ENCODE measurements around the gene IFFO2. TPM values are rescaled to one million over a fixed set of nuclear protein-coding genes. Genes with fewer than 3 reads are reported as not detected.
A peak's percentile ranks its signal among the peaks of the same experiment; 100 is the strongest.

Gene IFFO2
- total and polyA plus RNA-seq, 2 of the 8 experiments (the other 6 are each of a cell fraction or from before 2014, with no cell fraction given): 6.6 to 10.4 TPM

- Histone ChIP-seq H3K23ac (ENCODE audit: insufficient read length) (no peak overlapping the region), H3K79me2 (ENCODE audit: control insufficient read depth in 1 of 2, insufficient read depth in 2 of 2, low read length in 2 of 2) (no peaks in the 10 kb centered on the region), H3K36me3 (ENCODE audit: control insufficient read depth in 2 of 4, insufficient read depth in 4 of 4, low read length in 3 of 4) (peaks cover 0 to 11% (median 2%) of the 10 kb centered on the region in 4 experiments; a peak in 4 of 8 replicates), H3K9me3 (ENCODE audit: insufficient read depth in 2 of 2, low read depth in 1 of 2, low read length in 1 of 2) (no peaks in the 10 kb centered on the region), H4K8ac (ENCODE audit: extremely low read depth, insufficient read depth, low read length) (no peak overlapping the region), H3K23me2 (ENCODE audit: low read depth, low read length) (no peaks in the 10 kb centered on the region), H2BK5ac (ENCODE audit: low read depth, low read length) (no peak overlapping the region), H3K4me3 (ENCODE audit: extremely low read depth in 1 of 4, insufficient read depth in 2 of 4, low read depth in 3 of 4, low read length in 4 of 4) (no peak overlapping the region), H4K20me1 (replicated peaks in 1 of 2; ENCODE audit: control insufficient read depth in 1 of 2, insufficient read depth in 2 of 2, low read length in 2 of 2) (peaks cover 3 to 9% of the 10 kb centered on the region in 2 experiments), H2BK15ac (ENCODE audit: low read length) (no peak overlapping the region), H3K27ac (ENCODE audit: low read depth, low read length) (no peak overlapping the region), H3K14ac (ENCODE audit: insufficient read length) (no peak overlapping the region), H2BK12ac (ENCODE audit: low read depth, low read length) (no peak overlapping the region), H3K4me2 (ENCODE audit: insufficient read depth in 1 of 2, low read depth in 2 of 2, low read length in 2 of 2) (peak overlapping the region in 1 of 2 experiments; percentile 3; a peak in 1 of 4 replicates), H3K4ac (replicated peaks; ENCODE audit: insufficient read length, low read depth, low read length) (no peak overlapping the region), H4K5ac (ENCODE audit: insufficient read length, low read depth, low read length) (no peak overlapping the region), H3K79me1 (ENCODE audit: low read depth, low read length) (no peaks in the 10 kb centered on the region), H2BK20ac (ENCODE audit: low read length) (no peak overlapping the region), H3K27me3 (replicated peaks in 1 of 4; ENCODE audit: control insufficient read depth in 3 of 4, extremely low read depth in 1 of 4, insufficient read depth in 3 of 4, low read length in 3 of 4) (no peaks in the 10 kb centered on the region), H2BK120ac (replicated peaks; ENCODE audit: low read depth, low read length) (no peak overlapping the region), H3K18ac (ENCODE audit: extremely low read depth, low read length) (no peak overlapping the region), H3K56ac (replicated peaks; ENCODE audit: insufficient read length, low read depth, low read length) (no peak overlapping the region), H2AFZ (ENCODE audit: low read length) (no peak overlapping the region), H3K9ac (replicated peaks in 1 of 4; ENCODE audit: extremely low read depth in 1 of 4, low read depth in 3 of 4, low read length in 3 of 4) (no peak overlapping the region), H4K91ac (replicated peaks; ENCODE audit: insufficient read length, low read length) (no peak overlapping the region), H3K4me1 (replicated peaks in 1 of 4; ENCODE audit: control insufficient read depth in 3 of 4, insufficient read depth in 4 of 4, low read length in 3 of 4) (peaks cover 0 to 6% (median 4%) of the 10 kb centered on the region in 4 experiments; a peak in 4 of 7 replicates), H2AK5ac (ENCODE audit: low read depth, low read length) (no peak overlapping the region)
- WGBS, 2 experiments (ENCODE audit: extremely low coverage in 1 of 2, insufficient coverage in 1 of 2, insufficient read length in 1 of 2, insufficient replicate concordance in 2 of 2, low coverage in 1 of 2, low lambda C conversion rate in 2 of 2, missing lambda C conversion rate in 1 of 2): 82% methylated on average over 18 of the region's 21 CpGs; no CpG with 5 or more reads in 1 of the 2 experiments
- CTCF ChIA-PET (ENCODE audit: partially characterized antibody): interaction anchor here (0.9 to 1.1 kb wide), 4 partner anchors 11 to 185 kb away, joined by 3 to 5 read pairs (median 4); partner anchors contain the start of gene ALDH4A1
- POLR2A ChIA-PET (ENCODE audit: partially characterized antibody): interaction anchor here (1.0 kb wide), 1 partner anchor 23 kb away, joined by 3 read pairs; the partner anchor contains the start of gene ALDH4A1
- no peak for FAIRE-seq
- DNase-seq (ENCODE audit: low read depth in 1 of 2, low spot score in 2 of 2): no peak
- TF ChIP-seq JUN (IDR thresholded peaks at IDR 0.05; ENCODE audit: low read depth, low read length) (no peak), MAFK (IDR thresholded peaks at IDR 0.05; ENCODE audit: low read depth, low read length) (no peak), RXRA (IDR thresholded peaks at IDR 0.05; ENCODE audit: insufficient read depth, low read depth, low read length) (no peak), RAD21 (IDR thresholded peaks at IDR 0.05 in 1 of 2, conservative IDR thresholded peaks at IDR 0.05 in 1 of 2; ENCODE audit: low read depth in 2 of 2, low read length in 2 of 2) (no peak), KDM5A (IDR thresholded peaks at IDR 0.05; ENCODE audit: low read length) (no peak), ASH2L (IDR thresholded peaks at IDR 0.05; ENCODE audit: low read length) (no peak), SP1 (IDR thresholded peaks at IDR 0.05; ENCODE audit: low read depth, low read length) (no peak)
- TF ChIP-seq, protein P1, sequence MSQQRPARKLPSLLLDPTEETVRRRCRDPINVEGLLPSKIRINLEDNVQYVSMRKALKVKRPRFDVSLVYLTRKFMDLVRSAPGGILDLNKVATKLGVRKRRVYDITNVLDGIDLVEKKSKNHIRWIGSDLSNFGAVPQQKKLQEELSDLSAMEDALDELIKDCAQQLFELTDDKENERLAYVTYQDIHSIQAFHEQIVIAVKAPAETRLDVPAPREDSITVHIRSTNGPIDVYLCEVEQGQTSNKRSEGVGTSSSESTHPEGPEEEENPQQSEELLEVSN (IDR thresholded peaks at IDR 0.05): no peak
Measured at GRCh38 chr1:18879791-18880309, 76.6 kb downstream of the IFFO2 start.
